OCI-LY3 (cell line): ENCODE results near the gene ASPG.

Source experiments
- CTCF ChIP-seq: fragments of 200-600, 300-600 bp; sonication (generic); IDR thresholded peaks from 2 replicates; pipeline ENCODE4 v1.5.1; 2014; ENCODE audit warnings: antibody characterized with exemption, low read length, low read depth
- EZH2phosphoT487 ChIP-seq: fragments of 200-600 bp; shearing (Covaris generic); IDR thresholded peaks from 2 replicates; pipeline ENCODE4 v1.6.1; 2018; ENCODE audit warnings: antibody characterized with exemption, mixed run types, low read depth

- no peak for TF ChIP-seq CTCF
- TF ChIP-seq EZH2phosphoT487, result no peak
Observed at GRCh38 chr14:104140463-104141331, 55.2 kb downstream of the ASPG start.
